Stomach (tissue), 4 donors: ENCODE measurements around the gene DHRS13.

Experiments
- CTCF ChIP-seq, 7 experiments: fragments of 450-650 bp in 4 of 7; fragments of 200-600 bp in 3 of 7; sonication (generic) in 3 of 7; IDR thresholded peaks; one replicate each; pipeline ENCODE4 v1.5.1; 2016 to 2019; ENCODE audit warnings: antibody characterized with exemption in 7 of 7, control low read depth in 2 of 7, mild to moderate bottlenecking in 1 of 7
- EP300 ChIP-seq: sonication (generic); formaldehyde crosslinking; IDR thresholded peaks from one replicate; pipeline ENCODE4 v1.6.1; 2017; ENCODE audit warnings: antibody characterized with exemption
- POLR2A ChIP-seq, 4 donors: fragments of 450-650 bp; IDR thresholded peaks; one replicate each; pipeline ENCODE4 v1.6.1; 2016; ENCODE audit warnings: antibody characterized with exemption in 4 of 4, control low read depth in 2 of 4, mild to moderate bottlenecking in 1 of 4, moderate library complexity in 1 of 4

GRCh38 chr17:28948873-28949184, 46.0 kb upstream of the DHRS13 start:
- TF ChIP-seq CTCF (IDR thresholded peaks at IDR 0.05) (no peak), POLR2A (IDR thresholded peaks at IDR 0.05) (no peak), EP300 (no peak)
